ENCODE data around the gene CLTCL1. TPM values are rescaled to one million over a fixed set of nuclear protein-coding genes. Genes with fewer than 3 reads are reported as not detected.
A peak's percentile ranks its signal among the peaks of the same experiment; 100 is the strongest.

The CLTCL1 gene
- total and polyA plus RNA-seq, 9 of the 15 experiments (the other 6 are each of a cell fraction or from before 2014, with no cell fraction given) = 1.1 to 11.7 (median 5.0) TPM

- TF ChIP-seq ZNF431 (CRISPR knock-in tag; IDR thresholded peaks at IDR 0.05) (no peak), ZNF354B (CRISPR knock-in tag; IDR thresholded peaks at IDR 0.05) (peak; percentile 55; the same call in 1 of the 2 replicates), HES1 (IDR thresholded peaks at IDR 0.05; ENCODE audit: low read depth) (0 out of 2 replicates have a peak, but pooled peaks have one; percentile 28), ATF7 (IDR thresholded peaks at IDR 0.05) (peak; percentile 45), ZNF324 (CRISPR knock-in tag; IDR thresholded peaks at IDR 0.05) (peak; percentile 40; the same call in 1 of the 2 replicates), RCOR1 (IDR thresholded peaks at IDR 0.05; ENCODE audit: borderline replicate concordance in 1 of 2, low read depth in 2 of 2, low read length in 2 of 2) (peak in 1 of 2 experiments; percentile 79; a peak in 1 of 4 replicates), PRDM10 (IDR thresholded peaks at IDR 0.05; ENCODE audit: partially characterized antibody) (peak; percentile 19), GTF2A2 (tag; IDR thresholded peaks at IDR 0.05) (no peak), HMGXB4 (CRISPR knock-in tag; IDR thresholded peaks at IDR 0.05) (peak; percentile 48; the same call in 1 of the 2 replicates), TBL1XR1 (IDR thresholded peaks at IDR 0.05; ENCODE audit: low read length in 2 of 2) (peak in 1 of 2 experiments; percentile 17; a peak in 1 of 4 replicates), E2F8 (IDR thresholded peaks at IDR 0.05; ENCODE audit: low read depth, partially characterized antibody) (no peak), SFPQ (IDR thresholded peaks at IDR 0.05; ENCODE audit: low read depth, low read length) (no peak), NRF1 (conservative IDR thresholded peaks at IDR 0.05 in 1 of 2, IDR thresholded peaks at IDR 0.05 in 1 of 2) (peak in 1 of 2 experiments; percentile 18; a peak in 1 of 4 replicates), TAF7 (tag; IDR thresholded peaks at IDR 0.05) (peak; percentile 55; the same call in 1 of the 2 replicates)
These were observed 46.7 kb downstream of the CLTCL1 start (continued) for GRCh38 chr22:19244600-19245352.
